ENCODE results near the gene RIMS4.

DNA sequence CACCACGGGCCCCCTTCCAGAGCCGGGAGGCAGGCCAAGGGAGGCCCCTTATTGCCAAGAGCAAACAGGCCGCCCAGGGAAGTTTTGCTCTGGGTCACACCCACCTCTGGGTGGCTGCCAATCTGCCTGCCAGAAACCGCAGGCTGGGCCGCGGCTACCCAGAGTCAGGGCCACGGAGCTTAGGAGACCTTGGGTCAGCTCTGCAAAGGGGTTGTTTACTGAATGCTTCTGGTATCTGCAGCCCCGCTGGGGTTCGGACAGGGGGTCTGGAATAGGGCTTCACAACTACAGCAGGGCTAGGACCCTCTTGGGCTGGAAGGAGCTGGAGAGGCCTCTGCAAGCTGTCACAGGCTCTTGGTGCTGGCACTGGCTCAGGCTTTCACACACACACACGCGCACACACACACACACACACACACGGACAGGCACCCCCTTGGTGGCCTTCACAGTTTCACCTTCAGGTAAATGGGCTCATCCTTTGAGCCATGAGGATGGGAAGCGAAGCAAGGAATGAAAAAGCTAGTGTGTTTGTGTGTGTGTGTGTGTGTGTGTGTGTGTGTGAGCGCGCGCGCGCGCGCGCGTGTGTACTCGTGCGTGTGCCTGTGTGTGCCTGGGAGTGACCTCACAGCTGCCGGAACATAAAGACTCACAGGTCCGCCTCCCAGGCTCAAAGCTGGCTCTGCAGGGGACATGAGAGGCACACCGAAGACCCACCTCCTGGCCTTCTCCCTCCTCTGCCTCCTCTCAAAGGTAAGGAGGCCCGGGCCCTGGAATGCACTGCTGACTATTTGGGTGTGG lies 95.4 kb downstream of the RIMS4 start, which contains the start of gene CCN5:
- TF ChIP-seq, protein P1, sequence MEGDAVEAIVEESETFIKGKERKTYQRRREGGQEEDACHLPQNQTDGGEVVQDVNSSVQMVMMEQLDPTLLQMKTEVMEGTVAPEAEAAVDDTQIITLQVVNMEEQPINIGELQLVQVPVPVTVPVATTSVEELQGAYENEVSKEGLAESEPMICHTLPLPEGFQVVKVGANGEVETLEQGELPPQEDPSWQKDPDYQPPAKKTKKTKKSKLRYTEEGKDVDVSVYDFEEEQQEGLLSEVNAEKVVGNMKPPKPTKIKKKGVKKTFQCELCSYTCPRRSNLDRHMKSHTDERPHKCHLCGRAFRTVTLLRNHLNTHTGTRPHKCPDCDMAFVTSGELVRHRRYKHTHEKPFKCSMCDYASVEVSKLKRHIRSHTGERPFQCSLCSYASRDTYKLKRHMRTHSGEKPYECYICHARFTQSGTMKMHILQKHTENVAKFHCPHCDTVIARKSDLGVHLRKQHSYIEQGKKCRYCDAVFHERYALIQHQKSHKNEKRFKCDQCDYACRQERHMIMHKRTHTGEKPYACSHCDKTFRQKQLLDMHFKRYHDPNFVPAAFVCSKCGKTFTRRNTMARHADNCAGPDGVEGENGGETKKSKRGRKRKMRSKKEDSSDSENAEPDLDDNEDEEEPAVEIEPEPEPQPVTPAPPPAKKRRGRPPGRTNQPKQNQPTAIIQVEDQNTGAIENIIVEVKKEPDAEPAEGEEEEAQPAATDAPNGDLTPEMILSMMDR (IDR thresholded peaks at IDR 0.05) = no peak
- no peak for TF ChIP-seq POLR2AphosphoS5 (IDR thresholded peaks at IDR 0.05)
- TF ChIP-seq EP300 (IDR thresholded peaks at IDR 0.05; ENCODE audit: low read depth) = no peak
